SHP77 treated with DMSO at 0.1 percent for 48 hours (cell line): Measurements from ENCODE around the gene TEPSIN.

Experiments
- DNase-seq: peaks from one replicate; lab custom pipeline; 2025; lab: John Stamatoyannopoulos, UW

TEPSIN gene

GRCh38 chr17:81221371-81221841 lies 17.4 kb downstream of the TEPSIN start:
- DNase-seq, result no peak

GRCh38 chr17:81219476-81220180 lies 19.2 kb downstream of the TEPSIN start:
- DNase-seq, result no peak

GRCh38 chr17:81218991-81219390 lies 19.9 kb downstream of the TEPSIN start:
- no peak for DNase-seq

GRCh38 chr17:81218459-81218858 lies 20.4 kb downstream of the TEPSIN start:
- no peak for DNase-seq

- no peak for DNase-seq
These were observed 21.4 kb downstream of the TEPSIN start for GRCh38 chr17:81217491-81217890.

GRCh38 chr17:81213978-81214377 lies 24.9 kb downstream of the TEPSIN start:
- no peak for DNase-seq

- DNase-seq, result no peak
These were observed 26.5 kb downstream of the TEPSIN start for GRCh38 chr17:81212365-81212764.

- DNase-seq, result no peak
These were observed 28.0 kb downstream of the TEPSIN start for GRCh38 chr17:81210868-81211267.

GRCh38 chr17:81210466-81210865 lies 28.4 kb downstream of the TEPSIN start:
- no peak for DNase-seq

- DNase-seq, result no peak
These were observed 29.7 kb downstream of the TEPSIN start for GRCh38 chr17:81209141-81209540.

- DNase-seq, result no peak
These were observed 30.2 kb downstream of the TEPSIN start for GRCh38 chr17:81208651-81209050.

- DNase-seq, result no peak
These were observed 31.0 kb downstream of the TEPSIN start for GRCh38 chr17:81207610-81208581.

- DNase-seq, result no peak
These were observed 32.2 kb downstream of the TEPSIN start for GRCh38 chr17:81206657-81207056.

GRCh38 chr17:81206166-81206565 lies 32.7 kb downstream of the TEPSIN start:
- DNase-seq, result no peak

- no peak for DNase-seq
These were observed 34.3 kb downstream of the TEPSIN start for GRCh38 chr17:81204578-81204977.

- no peak for DNase-seq
These were observed 35.7 kb downstream of the TEPSIN start for GRCh38 chr17:81203136-81203535.

GRCh38 chr17:81202318-81202717 lies 36.5 kb downstream of the TEPSIN start:
- no peak for DNase-seq

- no peak for DNase-seq
These were observed 37.9 kb downstream of the TEPSIN start for GRCh38 chr17:81200695-81201580.

GRCh38 chr17:81200201-81200600 lies 38.7 kb downstream of the TEPSIN start:
- no peak for DNase-seq

GRCh38 chr17:81199482-81199830 lies 39.4 kb downstream of the TEPSIN start:
- DNase-seq, result no peak

GRCh38 chr17:81198826-81199481 lies 39.9 kb downstream of the TEPSIN start:
- no peak for DNase-seq
